NT2/D1 (cell line): Measurements from ENCODE around the gene HOXA1.

ENCODE experiments used
- SUZ12 ChIP-seq: IDR thresholded peaks from 2 replicates; pipeline ENCODE4 v1.6.1; 2011; ENCODE audit not compliant: insufficient read length, insufficient read depth; ENCODE audit errors: extremely low read depth
- YY1 ChIP-seq: IDR thresholded peaks from 2 replicates; pipeline ENCODE4 v1.6.1; 2011; ENCODE audit not compliant: insufficient read length, insufficient read depth
- ZNF274 ChIP-seq: IDR thresholded peaks from 2 replicates; pipeline ENCODE4 v1.6.1; 2011; ENCODE audit warnings: mild to moderate bottlenecking, low read depth, low read length

- no peak for TF ChIP-seq YY1
- no peak for TF ChIP-seq SUZ12
- no peak for TF ChIP-seq ZNF274
Measured at GRCh38 chr7:27116962-27117886, 21.4 kb upstream of the HOXA1 start.
